Smooth muscle cell of trachea (primary cell): ENCODE data around the gene ST8SIA4. TPM values are rescaled to one million over a fixed set of nuclear protein-coding genes. Genes with fewer than 3 reads are reported as not detected.

Source experiments
- total RNA-seq: library from RNA; depleted of rRNA; stranded (reverse); fragments of >200 nt; gene quantifications from 2 replicates; pipeline ENCODE4 v1.2.1, GENCODE V29; 2014

The ST8SIA4 gene, protein sequence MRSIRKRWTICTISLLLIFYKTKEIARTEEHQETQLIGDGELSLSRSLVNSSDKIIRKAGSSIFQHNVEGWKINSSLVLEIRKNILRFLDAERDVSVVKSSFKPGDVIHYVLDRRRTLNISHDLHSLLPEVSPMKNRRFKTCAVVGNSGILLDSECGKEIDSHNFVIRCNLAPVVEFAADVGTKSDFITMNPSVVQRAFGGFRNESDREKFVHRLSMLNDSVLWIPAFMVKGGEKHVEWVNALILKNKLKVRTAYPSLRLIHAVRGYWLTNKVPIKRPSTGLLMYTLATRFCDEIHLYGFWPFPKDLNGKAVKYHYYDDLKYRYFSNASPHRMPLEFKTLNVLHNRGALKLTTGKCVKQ
- 0.17 and 0.29 TPM in 2 replicates for total RNA-seq

DNA sequence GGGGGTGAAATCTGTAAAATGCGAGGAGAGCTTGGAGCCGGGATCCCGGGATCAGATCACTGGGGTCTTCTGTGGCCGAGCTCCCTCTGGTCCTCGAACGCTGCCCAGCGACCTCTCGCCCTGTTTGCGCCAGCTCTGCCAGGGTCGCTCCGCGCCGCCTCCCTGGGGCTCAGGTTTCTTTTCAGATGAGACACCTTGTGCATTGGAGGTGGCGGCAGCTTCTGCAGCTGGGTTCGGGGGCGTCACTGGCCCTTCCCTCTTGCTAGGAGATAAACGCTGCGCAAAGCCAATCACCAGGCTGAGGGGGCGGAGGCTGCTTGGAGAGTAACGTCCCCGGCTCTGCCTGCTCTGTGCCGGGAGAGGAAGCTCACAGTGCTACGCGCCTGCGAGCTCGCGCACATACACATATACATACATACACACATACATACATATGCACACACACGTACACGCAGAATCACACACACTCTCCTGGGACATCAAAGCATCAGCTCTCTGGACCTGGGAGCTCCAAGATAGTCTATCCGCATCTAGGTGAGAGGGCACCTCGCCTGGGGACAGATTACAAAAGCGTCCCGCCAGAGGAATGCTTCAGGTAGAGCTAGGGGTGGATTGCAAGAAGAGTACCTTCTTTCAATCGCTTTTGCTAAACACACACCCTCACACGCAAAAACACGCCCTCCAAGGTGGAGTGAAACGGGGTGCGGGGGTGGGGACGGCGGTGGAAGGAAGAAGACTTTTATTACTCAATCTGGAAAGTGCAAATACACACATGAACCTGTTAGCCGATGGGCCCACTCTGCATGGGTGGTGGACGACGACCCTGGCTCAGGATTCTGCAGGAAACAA, at the start of gene ST8SIA4:
ST8SIA4 (minus strand) TSS at position 244 of the 849 bp plus-strand sequence. CDS start 327 bp downstream, outside the sequence.

